SK-N-SH treated with all-trans-retinoic acid at 6 μM for 48 hours (cell line): ENCODE data around the gene SERPINB6.

Experiments
- ATAC-seq: fragments of 200-7000 bp; cut with Tn5 transposase; 3 replicates; pipeline ENCODE4 v1.9.1; 2020; ENCODE audit warnings: mild to moderate bottlenecking, moderate library complexity
- ARNTL ChIP-seq: fragments of 450-650 bp; formaldehyde crosslinking; IDR thresholded peaks from 2 replicates; pipeline ENCODE4 v1.5.0; 2020; ENCODE audit warnings: low read depth, mild to moderate bottlenecking, moderate library complexity, borderline replicate concordance
- BACH2 ChIP-seq: fragments of 250-450 bp; sonication (Bioruptor Pico); IDR thresholded peaks from 2 replicates; pipeline ENCODE4 v1.9.0; 2021; ENCODE audit warnings: mild to moderate bottlenecking, borderline replicate concordance
- CREB5 ChIP-seq: fragments of 250-450 bp; sonication (Bioruptor Pico); IDR thresholded peaks from 2 replicates; pipeline ENCODE4 v1.5.1; 2020; ENCODE audit warnings: low read depth, mild to moderate bottlenecking, moderate library complexity
- CSDC2 ChIP-seq: fragments of 250-450 bp; sonication (Bioruptor Pico); IDR thresholded peaks from 2 replicates; pipeline ENCODE4 v1.5.0; 2020; ENCODE audit warnings: mild to moderate bottlenecking, moderate library complexity
- CSRNP3 ChIP-seq: fragments of 250-450 bp; sonication (Bioruptor Pico); IDR thresholded peaks from 2 replicates; pipeline ENCODE4 v1.5.1; 2021; ENCODE audit warnings: mild to moderate bottlenecking, moderate library complexity
- ESRRG ChIP-seq: fragments of 250-450 bp; sonication (Bioruptor Pico); IDR thresholded peaks from 2 replicates; pipeline ENCODE4 v1.6.1; 2021; ENCODE audit warnings: mild to moderate bottlenecking
- GLIS3 ChIP-seq: fragments of 250-450 bp; sonication (Bioruptor Pico); IDR thresholded peaks from 2 replicates; pipeline ENCODE4 v1.5.0; 2020; ENCODE audit warnings: mild to moderate bottlenecking, moderate library complexity
- ISL1 ChIP-seq: fragments of 250-450 bp; sonication (Bioruptor Pico); IDR thresholded peaks from 2 replicates; pipeline ENCODE4 v2.1.2; 2022; ENCODE audit warnings: mild to moderate bottlenecking, moderate library complexity
- OSR1 ChIP-seq: fragments of 250-450 bp; sonication (Bioruptor Pico); IDR thresholded peaks from 2 replicates; pipeline ENCODE4 v1.8.0; 2022; ENCODE audit warnings: moderate library complexity, mild to moderate bottlenecking, inconsistent platforms
- PATZ1 ChIP-seq: fragments of 250-450 bp; sonication (Bioruptor Pico); IDR thresholded peaks from 2 replicates; pipeline ENCODE4 v1.8.0; 2020; ENCODE audit warnings: mild to moderate bottlenecking, moderate library complexity, borderline replicate concordance
- POU6F1 ChIP-seq: fragments of 250-450 bp; sonication (Bioruptor Pico); IDR thresholded peaks from 2 replicates; pipeline ENCODE4 v1.8.0; 2021; ENCODE audit warnings: low read depth, mild to moderate bottlenecking, moderate library complexity, borderline replicate concordance
- PPARA ChIP-seq: fragments of 250-450 bp; sonication (Bioruptor Pico); IDR thresholded peaks from 2 replicates; pipeline ENCODE4 v1.5.0; 2020; ENCODE audit warnings: mild to moderate bottlenecking, borderline replicate concordance
- RARB ChIP-seq: fragments of 250-450 bp; sonication (Bioruptor Pico); IDR thresholded peaks from 2 replicates; pipeline ENCODE4 v1.8.0; 2021; ENCODE audit warnings: mild to moderate bottlenecking, moderate library complexity
- SNAI2 ChIP-seq: fragments of 250-450 bp; sonication (Bioruptor Pico); IDR thresholded peaks from 2 replicates; pipeline ENCODE4 v1.5.0; 2020; ENCODE audit warnings: mild to moderate bottlenecking, moderate library complexity
- TCF4 ChIP-seq: fragments of 250-450 bp; sonication (Bioruptor Pico); IDR thresholded peaks from 2 replicates; pipeline ENCODE4 v1.8.0; 2021; ENCODE audit warnings: mild to moderate bottlenecking, moderate library complexity, borderline replicate concordance
- TOX ChIP-seq: fragments of 250-450 bp; sonication (Bioruptor Pico); IDR thresholded peaks from 2 replicates; pipeline ENCODE4 v1.8.0; 2021; ENCODE audit warnings: mild to moderate bottlenecking, moderate library complexity, borderline replicate concordance
- TSHZ2 ChIP-seq: fragments of 250-450 bp; sonication (Bioruptor Pico); IDR thresholded peaks from 2 replicates; pipeline ENCODE4 v1.5.0; 2020; ENCODE audit warnings: mild to moderate bottlenecking, moderate library complexity
- ZFP3 ChIP-seq: fragments of 250-450 bp; sonication (Bioruptor Pico); IDR thresholded peaks from 2 replicates; pipeline ENCODE4 v1.5.0; 2020; ENCODE audit warnings: mild to moderate bottlenecking, moderate library complexity
- ZFP30 ChIP-seq: fragments of 450-650 bp; formaldehyde crosslinking; IDR thresholded peaks from 2 replicates; pipeline ENCODE4 v1.5.0; 2022; ENCODE audit warnings: mild to moderate bottlenecking, moderate library complexity
- ZNF565 ChIP-seq: fragments of 450-650 bp; formaldehyde crosslinking; conservative IDR thresholded peaks from 2 replicates; pipeline ENCODE4 v1.5.0; 2020; ENCODE audit warnings: low read depth, mild to moderate bottlenecking, moderate library complexity

Gene SERPINB6

GRCh38 chr6:2992330-2992979, 21.1 kb upstream of the SERPINB6 start:
- TF ChIP-seq CSRNP3 = no peak
- TF ChIP-seq ISL1 (CRISPR knock-in tag) = no peak
- TF ChIP-seq CSDC2 (CRISPR knock-in tag) = no peak
- TF ChIP-seq SNAI2 (CRISPR knock-in tag) = no peak
- no peak for TF ChIP-seq ZFP30 (CRISPR knock-in tag)
- TF ChIP-seq CREB5 = no peak
- TF ChIP-seq TOX (CRISPR knock-in tag) = no peak
- no peak for TF ChIP-seq RARB (CRISPR knock-in tag)
- no peak for ATAC-seq

GRCh38 chr6:2990932-2991506, 19.7 kb upstream of the SERPINB6 start:
- ATAC-seq = no peak
- TF ChIP-seq RARB (CRISPR knock-in tag) = no peak
- no peak for TF ChIP-seq ZNF565 (CRISPR knock-in tag)
- TF ChIP-seq ZFP30 (CRISPR knock-in tag) = no peak
- no peak for TF ChIP-seq OSR1 (CRISPR knock-in tag)
- TF ChIP-seq SNAI2 (CRISPR knock-in tag) = no peak
- no peak for TF ChIP-seq ISL1 (CRISPR knock-in tag)
- no peak for TF ChIP-seq CSRNP3
- no peak for TF ChIP-seq PATZ1 (CRISPR knock-in tag)
- TF ChIP-seq ARNTL (CRISPR knock-in tag) = no peak
- no peak for TF ChIP-seq ZFP3
- no peak for TF ChIP-seq TOX (CRISPR knock-in tag)
- no peak for TF ChIP-seq POU6F1 (CRISPR knock-in tag)
- no peak for TF ChIP-seq PPARA (CRISPR knock-in tag)
- no peak for TF ChIP-seq GLIS3 (CRISPR knock-in tag)
- TF ChIP-seq CREB5 = no peak
- TF ChIP-seq TCF4 (CRISPR knock-in tag) = no peak
- no peak for TF ChIP-seq BACH2 (CRISPR knock-in tag)
- no peak for TF ChIP-seq ESRRG (CRISPR knock-in tag)
- TF ChIP-seq CSDC2 (CRISPR knock-in tag) = no peak
- no peak for TF ChIP-seq TSHZ2 (CRISPR knock-in tag)
- TF ChIP-seq, all 23 proteins: peak for 0
